Measurements from ENCODE around the gene UBA1. TPM values are rescaled to one million over a fixed set of nuclear protein-coding genes. Genes with fewer than 3 reads are reported as not detected.

Gene UBA1
- total and polyA plus RNA-seq, 2 of the 8 experiments (the other 6 are each of a cell fraction or from before 2014, with no cell fraction given) = 313 to 458 TPM

- Histone ChIP-seq H3K4me3 (ENCODE audit: extremely low read depth in 1 of 4, insufficient read depth in 2 of 4, low read depth in 3 of 4, low read length in 4 of 4) (peak overlapping the region; percentile 40 to 86 (median 54)), H4K20me1 (replicated peaks in 1 of 2; ENCODE audit: control insufficient read depth in 1 of 2, insufficient read depth in 2 of 2, low read length in 2 of 2) (peaks cover 4 to 14% of the 10 kb centered on the region in 2 experiments), H3K18ac (ENCODE audit: extremely low read depth, low read length) (no peak overlapping the region), H3K79me2 (ENCODE audit: control insufficient read depth in 1 of 2, insufficient read depth in 2 of 2, low read length in 2 of 2) (peaks cover 16 to 30% of the 10 kb centered on the region in 2 experiments; a peak in 3 of 4 replicates), H3K56ac (replicated peaks; ENCODE audit: insufficient read length, low read depth, low read length) (no peak overlapping the region), H2AFZ (ENCODE audit: low read length) (no peak overlapping the region; the same call in 1 of the 2 replicates), H4K8ac (ENCODE audit: extremely low read depth, insufficient read depth, low read length) (no peak overlapping the region), H3K14ac (ENCODE audit: insufficient read length) (no peak overlapping the region), H2BK120ac (replicated peaks; ENCODE audit: low read depth, low read length) (no peak overlapping the region), H3K9me3 (ENCODE audit: insufficient read depth in 2 of 2, low read depth in 1 of 2, low read length in 1 of 2) (no peaks in the 10 kb centered on the region), H3K4me1 (replicated peaks in 1 of 4; ENCODE audit: control insufficient read depth in 3 of 4, insufficient read depth in 4 of 4, low read length in 3 of 4) (peaks cover 2 to 11% (median 5%) of the 10 kb centered on the region in 4 experiments), H3K9ac (replicated peaks in 1 of 4; ENCODE audit: extremely low read depth in 1 of 4, low read depth in 3 of 4, low read length in 3 of 4) (peak overlapping the region in 2 of 4 experiments; percentile 13 to 54; a peak in 3 of 7 replicates), H2BK5ac (ENCODE audit: low read depth, low read length) (no peak overlapping the region), H4K5ac (ENCODE audit: insufficient read length, low read depth, low read length) (no peak overlapping the region), H3K27me3 (replicated peaks in 1 of 4; ENCODE audit: control insufficient read depth in 3 of 4, extremely low read depth in 1 of 4, insufficient read depth in 3 of 4, low read length in 3 of 4) (no peaks in the 10 kb centered on the region), H2BK20ac (ENCODE audit: low read length) (no peak overlapping the region), H3K4me2 (ENCODE audit: insufficient read depth in 1 of 2, low read depth in 2 of 2, low read length in 2 of 2) (peak overlapping the region; percentile 83 to 93), H2BK15ac (ENCODE audit: low read length) (no peak overlapping the region), H3K23me2 (ENCODE audit: low read depth, low read length) (peaks cover 2% of the 10 kb centered on the region; the same call in 1 of the 2 replicates), H4K91ac (replicated peaks; ENCODE audit: insufficient read length, low read length) (no peak overlapping the region), H2AK5ac (ENCODE audit: low read depth, low read length) (no peak overlapping the region), H3K36me3 (ENCODE audit: control insufficient read depth in 2 of 4, insufficient read depth in 4 of 4, low read length in 3 of 4) (peaks cover 0 to 7% (median 4%) of the 10 kb centered on the region in 4 experiments; a peak in 3 of 8 replicates), H3K27ac (ENCODE audit: low read depth, low read length) (no peak overlapping the region), H3K23ac (ENCODE audit: insufficient read length) (no peak overlapping the region), H3K79me1 (ENCODE audit: low read depth, low read length) (no peaks in the 10 kb centered on the region), H3K4ac (replicated peaks; ENCODE audit: insufficient read length, low read depth, low read length) (no peak overlapping the region), H2BK12ac (ENCODE audit: low read depth, low read length) (no peak overlapping the region)
- DNase-seq (ENCODE audit: low read depth in 1 of 2, low spot score in 2 of 2) (no peak), FAIRE-seq (no peak)
- ChIA-PET POLR2A (ENCODE audit: partially characterized antibody) (interaction anchor here (0.9 to 1.9 kb wide), 3 partner anchors 26 to 130 kb away, joined by 3 to 11 read pairs (median 3); partner anchors contain the start of gene CDK16), CTCF (ENCODE audit: partially characterized antibody) (interaction anchor here (1.0 kb wide), 1 partner anchor 332 kb away, joined by 3 read pairs; no protein-coding TSS in a partner anchor)
- WGBS, 2 experiments (ENCODE audit: extremely low coverage in 1 of 2, insufficient coverage in 1 of 2, insufficient read length in 1 of 2, insufficient replicate concordance in 2 of 2, low coverage in 1 of 2, low lambda C conversion rate in 2 of 2, missing lambda C conversion rate in 1 of 2) = 42% methylated on average over 16 of the region's 16 CpGs; no CpG with 5 or more reads in 1 of the 2 experiments
- no peak for TF ChIP-seq KDM1A (IDR thresholded peaks at IDR 0.05; ENCODE audit: borderline replicate concordance, low read length)
- TF ChIP-seq EZH2 (IDR thresholded peaks at IDR 0.05; ENCODE audit: low read depth, low read length, severe bottlenecking) = no peak
- TF ChIP-seq MAX (IDR thresholded peaks at IDR 0.05) = no peak
- no peak for TF ChIP-seq TAF7 (optimal IDR thresholded peaks at IDR 0.05; ENCODE audit: borderline replicate concordance, low read depth, low read length)
- TF ChIP-seq FOSL1 (IDR thresholded peaks at IDR 0.05; ENCODE audit: insufficient read depth, low read depth, low read length) = no peak
- TF ChIP-seq TBP (IDR thresholded peaks at IDR 0.05; ENCODE audit: low read depth, low read length) = no peak
- TF ChIP-seq SP2 (IDR thresholded peaks at IDR 0.05; ENCODE audit: low read length) = no peak
- TF ChIP-seq SP1 (IDR thresholded peaks at IDR 0.05; ENCODE audit: low read depth, low read length) = no peak
- no peak for TF ChIP-seq EGR1 (IDR thresholded peaks at IDR 0.05; ENCODE audit: borderline replicate concordance, low read depth, low read length)
- TF ChIP-seq RXRA (IDR thresholded peaks at IDR 0.05; ENCODE audit: insufficient read depth, low read depth, low read length) = no peak
- no peak for TF ChIP-seq KDM4A (IDR thresholded peaks at IDR 0.05; ENCODE audit: low read depth, low read length, severe bottlenecking)
- TF ChIP-seq NRF1 (IDR thresholded peaks at IDR 0.05; ENCODE audit: low read depth, low read length) = no peak
These were observed 1.7 kb upstream of the UBA1 start for GRCh38 chrX:47191806-47192401.

Data from H1 (cell line).